Fibroblast of lung (primary cell): ENCODE results near the gene GNL1. TPM values are rescaled to one million over a fixed set of nuclear protein-coding genes. Genes with fewer than 3 reads are reported as not detected.
A peak's percentile ranks its signal among the peaks of the same experiment; 100 is the strongest.

Experiments
- DNase-seq, 2 donors: peaks; one replicate each; pipeline versions ENCODE4 v3.0.0 to v3.0.0-alpha.2; 2010; ENCODE audit warnings: low read depth in 2 of 2
- H2AFZ ChIP-seq: 2 replicates; pipeline ENCODE4 v1.5.1; 2012; ENCODE audit warnings: low read length, control low read depth, inconsistent platforms
- H3K27ac ChIP-seq: 2 replicates; pipeline ENCODE4 v1.5.1; 2011; ENCODE audit warnings: low read length, control low read depth; ENCODE audit not compliant: insufficient read depth
- H3K27me3 ChIP-seq: 2 replicates; pipeline ENCODE4 v1.5.1; 2011; ENCODE audit warnings: mild to moderate bottlenecking, low read length; ENCODE audit not compliant: control insufficient read depth, insufficient read depth
- H3K36me3 ChIP-seq: 2 replicates; pipeline ENCODE4 v1.5.1; 2011; ENCODE audit warnings: low read length; ENCODE audit not compliant: control insufficient read depth, insufficient read depth
- H3K4me1 ChIP-seq: 2 replicates; pipeline ENCODE4 v1.5.1; 2011; ENCODE audit warnings: low read length; ENCODE audit not compliant: control insufficient read depth, insufficient read depth; ENCODE audit errors: extremely low read depth
- H3K4me2 ChIP-seq: 2 replicates; pipeline ENCODE4 v1.5.1; 2011; ENCODE audit warnings: low read length, control low read depth; ENCODE audit not compliant: insufficient read depth; ENCODE audit errors: extremely low read depth
- H3K4me3 ChIP-seq, 4 experiments: fragments of 200-600 bp in 1 of 4; sonication (generic) in 1 of 4; replicated peaks in 1 of 4; 2 replicates each; pipeline ENCODE4 v1.5.1; 2011 to 2016; ENCODE audit warnings: low read length in 4 of 4, low read depth in 3 of 4, mild to moderate bottlenecking in 3 of 4, control low read depth in 2 of 4, inconsistent platforms in 1 of 4, mixed read lengths in 1 of 4; ENCODE audit not compliant: insufficient read depth in 1 of 4; ENCODE audit errors: control extremely low read depth in 1 of 4
- H3K79me2 ChIP-seq: 2 replicates; pipeline ENCODE4 v1.5.1; 2012; ENCODE audit warnings: mild to moderate bottlenecking, low read length, inconsistent platforms; ENCODE audit not compliant: control insufficient read depth, insufficient read depth
- H3K9ac ChIP-seq: 2 replicates; pipeline ENCODE4 v1.5.1; 2011; ENCODE audit warnings: mild to moderate bottlenecking, low read length, control low read depth; ENCODE audit not compliant: insufficient read depth
- H3K9me3 ChIP-seq: 2 replicates; pipeline ENCODE4 v1.5.1; 2012; ENCODE audit warnings: low read depth, low read length; ENCODE audit not compliant: control insufficient read depth, insufficient read depth
- H4K20me1 ChIP-seq: 2 replicates; pipeline ENCODE4 v1.5.1; 2011; ENCODE audit warnings: low read length; ENCODE audit not compliant: control insufficient read depth, insufficient read depth; ENCODE audit errors: extremely low read depth
- CTCF ChIP-seq, 2 donors: IDR thresholded peaks in 1 of 2; conservative IDR thresholded peaks in 1 of 2; 1 replicate in 1 of 2; 2 replicates in 1 of 2; pipeline ENCODE4 v1.5.1; 2011 to 2012; ENCODE audit warnings: low read length in 2 of 2, control low read depth in 1 of 2, inconsistent platforms in 1 of 2, low read depth in 1 of 2, mild to moderate bottlenecking in 1 of 2
- EZH2 ChIP-seq: IDR thresholded peaks from 2 replicates; pipeline ENCODE4 v1.5.1; 2012; ENCODE audit warnings: low read length, control low read depth, mild to moderate bottlenecking; ENCODE audit errors: missing control alignments
- polyA plus RNA-seq, 2 donors: library from polyadenylated mRNA; depleted of rRNA in 1 of 2; stranded (reverse) in 1 of 2; unstranded in 1 of 2; fragments of >200 nt; gene quantifications; 2 replicates each; pipeline ENCODE4 v1.2.1, GENCODE V29; 2011 to 2012; ENCODE audit warnings: missing spikeins in 1 of 2
- total RNA-seq: library from RNA; depleted of rRNA; stranded (reverse); fragments of >200 nt; gene quantifications from 2 replicates; pipeline ENCODE4 v1.2.1, GENCODE V29; 2014

The GNL1 gene
- total and polyA plus RNA-seq, 2 donors (not counting 1 experiment from before 2014, with no cell fraction given): 33.4 to 67.0 TPM

- Histone ChIP-seq H3K79me2 (no peaks in the 10 kb centered on the region), H3K27me3 (no peaks in the 10 kb centered on the region), H3K27ac (no peak overlapping the region), H3K4me2 (peak overlapping the region; percentile 61), H2AFZ (no peak overlapping the region), H3K4me3 (peak overlapping the region in 3 of 4 experiments; percentile 1 to 50 (median 15)), H3K9me3 (no peaks in the 10 kb centered on the region), H4K20me1 (no peaks in the 10 kb centered on the region), H3K4me1 (no peaks in the 10 kb centered on the region), H3K9ac (no peak overlapping the region), H3K36me3 (peaks cover 6% of the 10 kb centered on the region)
- TF ChIP-seq EZH2 (no peak), CTCF (conservative IDR thresholded peaks at IDR 0.05 in 1 of 2, IDR thresholded peaks at IDR 0.05 in 1 of 2; ENCODE audit: low read depth in 1 of 2, low read length in 2 of 2) (peak; percentile 98 to 99)
- DNase-seq: peak; percentile 82 to 92
Observed at GRCh38 chr6:30541515-30542403, 14.5 kb downstream of the GNL1 start.

GRCh38 chr6:30537931-30538330, 18.4 kb downstream of the GNL1 start:
- TF ChIP-seq EZH2 (no peak), CTCF (conservative IDR thresholded peaks at IDR 0.05 in 1 of 2, IDR thresholded peaks at IDR 0.05 in 1 of 2; ENCODE audit: low read depth in 1 of 2, low read length in 2 of 2) (no peak)
- Histone ChIP-seq H2AFZ (no peak overlapping the region), H3K4me3 (no peak overlapping the region)

GRCh38 chr6:30533460-30534294, 22.6 kb downstream of the GNL1 start:
- Histone ChIP-seq H3K27ac (no peak overlapping the region), H3K4me2 (no peak overlapping the region), H2AFZ (no peak overlapping the region), H4K20me1 (no peaks in the 10 kb centered on the region), H3K4me1 (no peaks in the 10 kb centered on the region), H3K36me3 (no peaks in the 10 kb centered on the region), H3K4me3 (no peak overlapping the region), H3K27me3 (no peaks in the 10 kb centered on the region), H3K79me2 (no peaks in the 10 kb centered on the region), H3K9ac (no peak overlapping the region), H3K9me3 (no peaks in the 10 kb centered on the region)
- no peak for TF ChIP-seq EZH2
- no peak for TF ChIP-seq CTCF (conservative IDR thresholded peaks at IDR 0.05 in 1 of 2, IDR thresholded peaks at IDR 0.05 in 1 of 2; ENCODE audit: low read depth in 1 of 2, low read length in 2 of 2)
- DNase-seq: no peak

More at GRCh38 chr6:30537931-30538330, 18.4 kb downstream of the GNL1 start:
- Histone ChIP-seq H3K79me2 (no peaks in the 10 kb centered on the region), H3K4me2 (no peak overlapping the region), H3K36me3 (no peaks in the 10 kb centered on the region), H4K20me1 (no peaks in the 10 kb centered on the region), H3K27me3 (no peaks in the 10 kb centered on the region), H3K27ac (no peak overlapping the region), H3K4me1 (no peaks in the 10 kb centered on the region), H3K9ac (no peak overlapping the region), H3K9me3 (no peaks in the 10 kb centered on the region)
- no peak for DNase-seq
